ENCODE measurements around the gene FRMD8. TPM values are rescaled to one million over a fixed set of nuclear protein-coding genes. Genes with fewer than 3 reads are reported as not detected.

FRMD8 gene
- total and polyA plus RNA-seq, 4 donors = 16.8 to 39.5 (median 23.5) TPM

DNA sequence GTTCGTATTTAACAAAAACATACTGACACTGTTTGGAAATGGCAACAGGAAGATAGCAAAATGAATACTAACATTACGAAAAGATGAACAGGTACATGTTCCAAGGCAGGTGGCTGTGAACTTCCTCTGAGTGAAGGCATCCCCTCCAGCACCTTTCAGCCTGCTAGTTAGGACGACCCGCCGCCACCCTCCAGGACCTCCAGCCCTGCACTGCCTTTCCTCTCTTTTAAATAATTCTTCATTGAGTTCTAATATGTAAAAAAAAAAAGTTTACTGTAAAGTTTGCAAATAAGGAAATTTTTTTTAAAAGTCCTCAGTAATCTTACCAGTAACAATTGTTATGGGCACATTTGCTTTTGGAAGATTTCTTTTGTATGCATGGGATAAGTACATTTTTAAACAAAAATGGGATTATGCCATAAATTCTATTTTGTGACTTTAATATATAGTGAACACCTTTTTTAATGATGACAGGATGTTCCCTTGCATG, 42.2 kb downstream of the FRMD8 start:
- DNase-seq (no peak), ATAC-seq (ENCODE audit: low FRiP score) (no peak)
- Histone ChIP-seq H3K36me3 (ENCODE audit: control insufficient read depth in 1 of 2, insufficient read depth in 2 of 2, low read length in 1 of 2) (peaks cover 0 to 4% of the 10 kb centered on the region in 2 donors), H3K4me1 (ENCODE audit: control insufficient read depth in 1 of 2, insufficient read depth in 2 of 2, low read length in 2 of 2) (no peaks in the 10 kb centered on the region), H3K27ac (ENCODE audit: low read depth in 1 of 2, low read length in 2 of 2) (no peak overlapping the region), H3K9me3 (ENCODE audit: control insufficient read depth, low read length) (no peaks in the 10 kb centered on the region), H3K27me3 (ENCODE audit: control insufficient read depth in 1 of 2, insufficient read depth in 2 of 2, low read length in 1 of 2) (no peaks in the 10 kb centered on the region), H3K4me3 (ENCODE audit: low read length in 2 of 2) (peak overlapping the region; percentile 15 to 97)
- intact Hi-C loops (cut with DNase I) = no loop called here
- 16 to 18% methylated on average over 5 of the region's 5 CpGs for WGBS, 2 donors

DNA sequence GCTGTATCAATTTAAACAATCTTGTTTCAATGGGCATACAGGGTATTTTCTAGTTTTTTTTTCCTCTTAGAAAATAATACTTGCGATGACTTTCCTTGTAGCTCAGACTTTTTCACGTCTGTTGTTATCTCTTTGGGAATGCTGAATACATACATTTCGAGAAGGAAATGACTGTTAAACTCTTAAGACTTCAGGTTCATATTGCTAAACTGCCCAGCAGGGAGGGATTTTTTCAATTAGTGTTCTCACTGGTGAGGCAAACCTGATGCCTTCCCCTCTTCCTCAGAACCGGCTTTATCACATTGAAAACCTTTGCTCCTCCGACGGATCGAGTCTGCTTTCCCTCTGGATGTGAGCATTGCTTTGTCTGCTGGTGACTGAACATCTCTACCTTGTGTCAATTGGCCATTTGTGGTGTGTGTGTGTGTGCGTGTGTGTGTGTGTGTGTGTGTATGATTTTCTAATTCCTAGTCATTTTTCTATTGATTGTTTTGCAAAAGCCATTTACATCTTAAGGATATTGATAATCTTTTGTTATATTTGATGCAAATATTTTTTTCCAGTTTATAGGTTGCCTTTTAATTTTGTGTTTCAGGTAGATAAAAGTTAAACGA, 42.7 kb downstream of the FRMD8 start:
- 5 to 8% methylated on average over 9 of the region's 9 CpGs for WGBS, 2 donors
- Histone ChIP-seq H3K4me1 (ENCODE audit: control insufficient read depth in 1 of 2, insufficient read depth in 2 of 2, low read length in 2 of 2) (no peaks in the 10 kb centered on the region), H3K4me3 (ENCODE audit: low read length in 2 of 2) (peak overlapping the region in 1 of 2 donors; percentile 0), H3K9me3 (ENCODE audit: control insufficient read depth, low read length) (no peaks in the 10 kb centered on the region), H3K27ac (ENCODE audit: low read depth in 1 of 2, low read length in 2 of 2) (peak overlapping the region in 1 of 2 donors; percentile 5), H3K27me3 (ENCODE audit: control insufficient read depth in 1 of 2, insufficient read depth in 2 of 2, low read length in 1 of 2) (no peaks in the 10 kb centered on the region), H3K36me3 (ENCODE audit: control insufficient read depth in 1 of 2, insufficient read depth in 2 of 2, low read length in 1 of 2) (peaks cover 0 to 4% of the 10 kb centered on the region in 2 donors)
- ATAC-seq (ENCODE audit: low FRiP score) (no peak), DNase-seq (no peak)
- intact Hi-C loops (cut with DNase I) = no loop called here

GRCh38 chr11:65429724-65430405, 43.4 kb downstream of the FRMD8 start:
- intact Hi-C loops (cut with DNase I) = no loop called here
- peak; percentile 37 for ATAC-seq (ENCODE audit: low FRiP score)
- H3K27ac ChIP-seq (ENCODE audit: low read depth in 1 of 2, low read length in 2 of 2) = peak overlapping the region; percentile 39 to 74
- H3K4me1 ChIP-seq (ENCODE audit: control insufficient read depth in 1 of 2, insufficient read depth in 2 of 2, low read length in 2 of 2) = no peaks in the 10 kb centered on the region
- H3K9me3 ChIP-seq (ENCODE audit: control insufficient read depth, low read length) = no peaks in the 10 kb centered on the region
- H3K36me3 ChIP-seq (ENCODE audit: control insufficient read depth in 1 of 2, insufficient read depth in 2 of 2, low read length in 1 of 2) = peaks cover 0 to 4% of the 10 kb centered on the region in 2 donors
- WGBS, 2 donors = 3% methylated on average over 9 of the region's 9 CpGs
- H3K27me3 ChIP-seq (ENCODE audit: control insufficient read depth in 1 of 2, insufficient read depth in 2 of 2, low read length in 1 of 2) = no peaks in the 10 kb centered on the region
- peak; percentile 88 to 91 for DNase-seq
- peak overlapping the region; percentile 29 to 53 for H3K4me3 ChIP-seq (ENCODE audit: low read length in 2 of 2)

DNA sequence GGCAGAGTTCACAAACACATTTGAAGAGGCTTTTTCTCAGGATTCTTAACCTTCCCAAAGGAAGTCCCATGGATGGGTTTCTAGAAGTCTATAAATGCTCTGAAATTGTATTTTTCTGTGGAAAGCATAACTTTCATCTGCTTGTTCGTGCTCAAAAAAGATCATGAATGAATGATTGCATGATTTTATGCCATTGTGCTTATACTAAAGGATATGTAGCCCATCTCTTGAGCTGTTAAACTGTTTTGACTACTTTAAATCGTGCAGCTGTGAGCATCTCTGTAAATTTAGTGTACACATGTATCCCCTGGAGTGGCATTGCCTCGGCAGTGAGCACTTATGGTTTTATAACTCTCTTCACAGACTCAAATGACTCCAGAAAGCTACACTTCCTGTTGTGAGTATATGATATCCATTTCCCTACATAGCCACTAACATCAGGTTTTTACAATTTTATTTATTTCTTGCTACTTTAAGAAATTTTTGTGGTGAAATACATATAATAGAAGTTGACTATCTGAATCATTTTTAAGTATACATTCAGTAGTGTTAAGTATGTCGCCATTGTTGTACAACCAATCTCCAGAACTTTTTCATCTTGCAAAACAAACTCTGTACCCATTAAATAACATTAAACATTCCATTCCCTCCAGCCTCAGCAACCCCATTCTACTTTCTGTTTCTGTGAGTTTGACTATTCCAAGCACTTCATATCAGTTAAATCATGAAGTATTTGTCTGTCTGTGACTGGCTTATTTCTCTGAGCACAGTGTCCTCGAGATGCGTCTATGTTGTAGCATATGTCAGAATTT, 44.2 kb downstream of the FRMD8 start:
- intact Hi-C loops (cut with DNase I) = no loop called here
- peak overlapping the region; percentile 29 to 53 for H3K4me3 ChIP-seq (ENCODE audit: low read length in 2 of 2)
- H3K27me3 ChIP-seq (ENCODE audit: control insufficient read depth in 1 of 2, insufficient read depth in 2 of 2, low read length in 1 of 2) = no peaks in the 10 kb centered on the region
- peak overlapping the region in 1 of 2 donors; percentile 35 for H3K27ac ChIP-seq (ENCODE audit: low read depth in 1 of 2, low read length in 2 of 2)
- H3K4me1 ChIP-seq (ENCODE audit: control insufficient read depth in 1 of 2, insufficient read depth in 2 of 2, low read length in 2 of 2) = no peaks in the 10 kb centered on the region
- DNase-seq (no peak), ATAC-seq (ENCODE audit: low FRiP score) (no peak)
- no peaks in the 10 kb centered on the region for H3K9me3 ChIP-seq (ENCODE audit: control insufficient read depth, low read length)
- WGBS, 2 donors = 23 to 24% methylated on average over 6 of the region's 6 CpGs
- H3K36me3 ChIP-seq (ENCODE audit: control insufficient read depth in 1 of 2, insufficient read depth in 2 of 2, low read length in 1 of 2) = peaks cover 0 to 3% of the 10 kb centered on the region in 2 donors

DNA sequence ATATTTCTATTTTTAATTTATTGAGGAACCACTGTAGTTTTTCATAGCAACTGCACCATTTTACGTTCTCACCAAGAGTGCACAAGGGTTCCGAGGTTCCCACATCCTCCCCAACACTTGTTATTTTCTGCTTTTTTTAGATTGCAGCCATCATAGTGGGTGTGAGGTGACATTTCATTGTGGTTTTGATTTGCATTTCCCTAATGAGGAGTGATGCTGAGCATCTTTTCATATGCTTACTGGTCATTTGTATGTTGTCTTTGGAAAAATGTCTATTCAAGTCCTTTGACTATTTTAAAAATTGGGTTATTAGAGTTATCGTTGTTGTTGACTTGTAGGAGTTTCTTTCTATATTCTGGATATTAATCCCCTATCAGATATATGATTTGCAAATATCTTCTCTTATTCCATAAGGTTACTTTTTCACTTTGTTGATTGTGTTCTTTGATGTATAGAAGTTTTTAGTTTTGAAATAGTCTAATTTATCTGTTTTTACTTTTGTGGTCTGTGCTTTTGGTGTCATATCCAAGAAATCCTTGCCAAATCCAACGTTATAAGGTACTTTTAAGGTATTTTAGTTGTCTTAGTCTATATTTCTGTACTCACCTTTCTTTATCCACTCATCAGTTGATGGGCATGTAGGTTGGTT, 45.1 kb downstream of the FRMD8 start:
- H3K27me3 ChIP-seq (ENCODE audit: control insufficient read depth in 1 of 2, insufficient read depth in 2 of 2, low read length in 1 of 2) = no peaks in the 10 kb centered on the region
- H3K4me1 ChIP-seq (ENCODE audit: control insufficient read depth in 1 of 2, insufficient read depth in 2 of 2, low read length in 2 of 2) = no peaks in the 10 kb centered on the region
- intact Hi-C loops (cut with DNase I) = no loop called here

DNA sequence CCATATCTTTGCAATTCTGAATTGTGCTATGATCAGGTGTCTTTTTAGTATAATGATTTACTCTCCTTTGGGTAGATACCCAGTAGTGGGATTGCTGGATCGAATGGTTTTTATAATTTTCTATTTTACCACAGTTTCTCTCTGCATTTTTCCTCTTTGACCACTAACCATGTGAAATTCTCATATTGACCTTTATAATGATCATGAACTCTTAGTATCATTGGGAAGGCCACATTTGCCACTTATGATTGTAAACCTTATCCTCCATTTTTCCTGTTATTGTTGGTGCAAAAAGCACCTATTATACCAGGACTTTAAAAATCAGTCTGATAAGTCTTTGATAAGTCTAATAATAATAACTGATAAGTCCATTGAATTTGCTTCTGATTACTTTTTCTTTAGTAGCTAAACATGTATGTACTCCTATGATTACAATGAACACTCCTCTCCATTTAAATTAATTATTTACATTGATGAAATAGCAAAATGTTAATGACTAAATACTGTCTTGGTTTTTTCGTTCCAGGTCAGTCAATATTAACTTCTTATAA, 45.7 kb downstream of the FRMD8 start:
- 65 to 71% methylated on average over 2 of the region's 2 CpGs for WGBS, 2 donors
- Histone ChIP-seq H3K4me3 (ENCODE audit: low read length in 2 of 2) (no peak overlapping the region), H3K36me3 (ENCODE audit: control insufficient read depth in 1 of 2, insufficient read depth in 2 of 2, low read length in 1 of 2) (peaks cover 4 to 7% of the 10 kb centered on the region in 2 donors), H3K27me3 (ENCODE audit: control insufficient read depth in 1 of 2, insufficient read depth in 2 of 2, low read length in 1 of 2) (no peaks in the 10 kb centered on the region), H3K27ac (ENCODE audit: low read depth in 1 of 2, low read length in 2 of 2) (no peak overlapping the region), H3K9me3 (ENCODE audit: control insufficient read depth, low read length) (no peaks in the 10 kb centered on the region), H3K4me1 (ENCODE audit: control insufficient read depth in 1 of 2, insufficient read depth in 2 of 2, low read length in 2 of 2) (no peaks in the 10 kb centered on the region)
- intact Hi-C loops (cut with DNase I) = no loop called here
- no peak for ATAC-seq (ENCODE audit: low FRiP score)
- no peak for DNase-seq

More for the DNA sequence above, 45.1 kb downstream of the FRMD8 start:
- DNase-seq (no peak), ATAC-seq (ENCODE audit: low FRiP score) (no peak)
- Histone ChIP-seq H3K9me3 (ENCODE audit: control insufficient read depth, low read length) (no peaks in the 10 kb centered on the region), H3K4me3 (ENCODE audit: low read length in 2 of 2) (no peak overlapping the region), H3K36me3 (ENCODE audit: control insufficient read depth in 1 of 2, insufficient read depth in 2 of 2, low read length in 1 of 2) (peaks cover 4 to 10% of the 10 kb centered on the region in 2 donors), H3K27ac (ENCODE audit: low read depth in 1 of 2, low read length in 2 of 2) (no peak overlapping the region)
- 15 to 17% methylated on average over 4 of the region's 4 CpGs for WGBS, 2 donors

DNA sequence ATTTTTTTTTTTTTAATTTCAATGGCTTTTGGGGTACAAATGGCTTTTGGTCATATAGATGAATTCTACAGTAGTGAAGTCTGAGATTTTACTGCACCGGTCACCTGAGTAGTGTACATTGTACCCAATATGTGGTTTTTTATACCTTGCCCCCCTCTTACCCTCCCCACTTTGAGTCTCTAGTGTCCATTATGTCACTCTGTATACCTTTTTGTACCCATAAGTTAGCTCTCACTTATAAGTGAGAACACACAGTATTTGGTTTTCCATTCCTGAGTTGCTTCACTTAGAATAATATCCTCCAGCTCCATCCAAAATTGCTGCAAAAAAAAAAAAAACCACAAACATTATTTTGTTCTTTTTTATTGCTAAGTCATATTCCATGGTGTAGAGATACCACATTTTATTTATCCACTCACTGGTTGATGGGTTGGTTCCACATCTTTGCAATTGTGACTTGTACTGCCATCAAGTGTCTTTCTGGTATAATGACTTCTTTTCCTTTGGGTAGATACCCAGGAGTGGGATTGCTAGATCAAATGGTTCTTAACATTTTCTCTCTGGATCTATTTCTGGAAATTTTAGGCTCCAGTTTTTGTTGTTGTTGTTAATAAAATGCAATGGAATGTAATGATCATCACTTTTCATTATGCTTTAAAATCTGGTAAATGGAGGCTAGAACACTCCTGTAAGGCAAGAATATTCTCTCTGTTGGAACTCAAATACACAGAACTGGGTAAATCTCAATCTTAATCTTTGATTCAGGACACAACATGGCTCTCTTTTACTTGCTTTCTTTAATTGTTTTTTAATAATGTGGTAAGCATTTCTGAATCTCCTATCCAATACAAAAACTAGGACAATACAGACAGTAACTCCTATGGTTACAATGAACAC, 46.5 kb downstream of the FRMD8 start:
- Histone ChIP-seq H3K9me3 (ENCODE audit: control insufficient read depth, low read length) (no peaks in the 10 kb centered on the region), H3K4me1 (ENCODE audit: control insufficient read depth in 1 of 2, insufficient read depth in 2 of 2, low read length in 2 of 2) (no peaks in the 10 kb centered on the region), H3K36me3 (ENCODE audit: control insufficient read depth in 1 of 2, insufficient read depth in 2 of 2, low read length in 1 of 2) (peaks cover 4 to 10% of the 10 kb centered on the region in 2 donors), H3K27me3 (ENCODE audit: control insufficient read depth in 1 of 2, insufficient read depth in 2 of 2, low read length in 1 of 2) (no peaks in the 10 kb centered on the region), H3K4me3 (ENCODE audit: low read length in 2 of 2) (no peak overlapping the region), H3K27ac (ENCODE audit: low read depth in 1 of 2, low read length in 2 of 2) (no peak overlapping the region)
- intact Hi-C loops (cut with DNase I) = no loop called here
- 90 to 97% methylated on average over 1 of the region's 1 CpG for WGBS, 2 donors
- no peak for DNase-seq
- no peak for ATAC-seq (ENCODE audit: low FRiP score)

Data from aorta (tissue), 5 donors.